Smooth muscle cell (in vitro differentiated cells): Measurements from ENCODE around the gene TMEM120B. TPM values are rescaled to one million over a fixed set of nuclear protein-coding genes. Genes with fewer than 3 reads are reported as not detected.

Experiments used
- DNase-seq: peaks from one replicate; lab custom pipeline; 2025; ENCODE audit not compliant: unreplicated experiment; lab: John Stamatoyannopoulos, UW
- H2AFZ ChIP-seq: fragments of 200-600 bp; sonication (generic); 2 replicates; pipeline ENCODE4 v1.6.0; 2016; ENCODE audit warnings: antibody characterized with exemption, low read depth, mild to moderate bottlenecking
- H3F3A ChIP-seq: fragments of 200-600 bp; sonication (generic); 2 replicates; pipeline ENCODE4 v1.6.0; 2017; ENCODE audit warnings: antibody characterized with exemption, low read depth
- H3K27ac ChIP-seq: fragments of 200-600 bp; sonication (generic); 2 replicates; pipeline ENCODE4 v1.5.1; 2016; ENCODE audit warnings: low read depth, mild to moderate bottlenecking
- H3K27me3 ChIP-seq: fragments of 200-600 bp; sonication (generic); 2 replicates; pipeline ENCODE4 v1.6.1; 2016; ENCODE audit warnings: low read depth, mild to moderate bottlenecking
- H3K36me3 ChIP-seq: fragments of 200-600 bp; sonication (generic); 2 replicates; pipeline ENCODE4 v1.5.1; 2016; ENCODE audit warnings: low read depth
- H3K4me1 ChIP-seq: fragments of 200-600 bp; sonication (generic); 2 replicates; pipeline ENCODE4 v1.5.1; 2016; ENCODE audit warnings: low read depth
- H3K4me2 ChIP-seq: fragments of 200-600 bp; sonication (generic); 2 replicates; pipeline ENCODE4 v1.6.0; 2016; ENCODE audit warnings: mild to moderate bottlenecking
- H3K4me3 ChIP-seq: fragments of 200-600 bp; sonication (generic); 2 replicates; pipeline ENCODE4 v1.5.1; 2016; ENCODE audit warnings: mild to moderate bottlenecking
- H3K79me2 ChIP-seq: fragments of 200-600 bp; sonication (generic); 2 replicates; pipeline ENCODE4 v1.6.0; 2016; ENCODE audit warnings: low read depth, mild to moderate bottlenecking
- H3K9ac ChIP-seq: fragments of 200-600 bp; sonication (generic); 2 replicates; pipeline ENCODE4 v1.6.0; 2016; ENCODE audit warnings: low read depth
- H3K9me3 ChIP-seq: fragments of 200-600 bp; sonication (generic); replicated peaks from 2 replicates; pipeline ENCODE4 v1.5.1; 2016; ENCODE audit warnings: low read depth
- H4K20me1 ChIP-seq: fragments of 200-600 bp; sonication (generic); 2 replicates; pipeline ENCODE4 v1.6.0; 2016; ENCODE audit warnings: low read depth
- WGBS: methylation state at CpG from one replicate; pipeline ENCODE4 v1.1.7; 2016; ENCODE audit warnings: low lambda C conversion rate; 5-methylcytosine and 5-hydroxymethylcytosine counted together
- polyA plus RNA-seq: library from polyadenylated mRNA; unstranded; fragments of >200 nt; fragmentation: Nextera tagmentation; extraction: Ambion mirVana; gene quantifications from 2 replicates; pipeline ENCODE4 v1.2.1, GENCODE V29; 2016
- total RNA-seq: library from RNA; depleted of rRNA; stranded (reverse); fragments of >200 nt; gene quantifications from 2 replicates; pipeline ENCODE4 v1.2.3, GENCODE V29; 2014
- TF ChIP-seq, protein P1 (sequence below): fragments of 200-600 bp; sonication (generic); IDR thresholded peaks from 2 replicates; pipeline ENCODE4 v1.5.1; 2017; ENCODE audit warnings: borderline replicate concordance, mild to moderate bottlenecking, antibody characterized with exemption; ENCODE audit not compliant: insufficient read depth, poor library complexity, severe bottlenecking

The TMEM120B gene
- total and polyA plus RNA-seq, 2 experiments from 2014 or later, result 5.3 to 7.6 TPM

DNA sequence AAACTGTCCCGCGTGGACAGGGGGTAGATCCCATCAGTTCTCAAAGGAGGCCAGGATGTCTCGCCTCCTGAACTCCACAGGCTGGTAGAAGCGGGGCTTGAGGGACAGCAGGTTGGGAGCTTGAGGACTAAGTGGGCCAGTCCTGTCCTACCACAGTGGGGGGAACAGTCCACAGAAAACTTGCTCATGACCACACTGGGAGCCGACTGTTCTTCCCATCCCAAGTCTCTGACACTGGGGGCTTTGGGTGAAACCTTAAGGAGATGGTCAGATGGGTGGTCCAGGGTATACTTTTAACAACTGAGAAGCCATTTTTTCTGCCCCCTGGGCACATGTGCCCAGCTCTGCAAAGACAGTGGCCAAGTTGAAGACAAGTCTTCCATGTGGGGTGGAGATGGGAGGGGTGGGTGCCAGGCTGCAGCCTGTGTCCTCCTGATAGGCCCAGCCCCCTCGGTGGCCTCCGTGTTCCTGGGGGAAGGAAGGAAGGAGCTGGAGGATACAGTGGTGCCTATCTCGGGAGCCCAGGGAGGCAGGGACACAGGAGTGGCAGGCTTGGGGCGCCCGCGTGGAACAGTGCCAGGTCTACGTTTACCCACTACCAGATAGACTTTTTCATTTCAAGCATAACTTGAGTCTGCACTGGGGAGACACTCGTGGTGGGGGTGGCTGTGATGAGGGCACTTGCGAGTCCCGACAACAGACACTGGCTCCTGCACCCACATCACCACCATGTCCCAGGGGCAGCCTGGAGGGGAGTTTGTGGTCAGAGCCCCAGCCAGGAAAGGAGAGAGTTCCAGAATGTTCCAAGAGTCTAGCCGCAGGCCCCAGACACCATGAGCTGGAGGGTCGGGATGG, 66.2 kb downstream of the TMEM120B start:
- DNase-seq, result no peak
- WGBS, result 93% methylated on average over 17 of the region's 17 CpGs

DNA sequence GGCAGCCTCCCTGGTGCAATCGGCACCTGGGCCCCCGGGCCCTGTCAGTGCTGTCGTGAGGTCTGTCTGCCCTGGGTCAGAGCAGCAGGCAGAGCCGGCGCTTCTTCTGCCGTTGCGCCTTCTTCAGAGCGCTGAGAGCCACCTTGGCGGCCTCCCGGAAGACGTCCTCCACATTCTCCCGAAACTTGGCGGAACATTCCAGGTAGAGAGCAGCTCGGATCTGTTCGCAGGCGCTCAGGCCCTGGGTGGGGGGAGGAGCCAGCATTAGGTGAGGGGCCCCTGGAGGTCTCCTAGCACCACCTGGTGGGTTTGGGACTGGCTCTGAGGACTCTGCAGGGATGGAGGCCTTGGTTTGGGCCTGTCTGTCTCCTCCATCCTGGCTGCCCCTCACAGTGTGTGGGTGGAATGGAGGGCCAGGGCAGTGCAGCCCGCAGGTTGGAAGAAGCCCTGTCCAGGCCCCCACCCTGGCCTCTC, 66.9 kb downstream of the TMEM120B start:
- WGBS, result 95% methylated on average over 17 of the region's 17 CpGs
- peaks cover 5% of the 10 kb centered on the region for H3F3A ChIP-seq
- no peak overlapping the region for H2AFZ ChIP-seq
- H3K27me3 ChIP-seq, result no peaks in the 10 kb centered on the region
- H4K20me1 ChIP-seq, result peaks cover 34% of the 10 kb centered on the region
- peaks cover 4% of the 10 kb centered on the region for H3K79me2 ChIP-seq
- H3K4me2 ChIP-seq, result no peak overlapping the region
- H3K4me3 ChIP-seq, result no peak overlapping the region
- H3K4me1 ChIP-seq, result peaks cover 7% of the 10 kb centered on the region
- DNase-seq, result no peak
- TF ChIP-seq, protein P1, sequence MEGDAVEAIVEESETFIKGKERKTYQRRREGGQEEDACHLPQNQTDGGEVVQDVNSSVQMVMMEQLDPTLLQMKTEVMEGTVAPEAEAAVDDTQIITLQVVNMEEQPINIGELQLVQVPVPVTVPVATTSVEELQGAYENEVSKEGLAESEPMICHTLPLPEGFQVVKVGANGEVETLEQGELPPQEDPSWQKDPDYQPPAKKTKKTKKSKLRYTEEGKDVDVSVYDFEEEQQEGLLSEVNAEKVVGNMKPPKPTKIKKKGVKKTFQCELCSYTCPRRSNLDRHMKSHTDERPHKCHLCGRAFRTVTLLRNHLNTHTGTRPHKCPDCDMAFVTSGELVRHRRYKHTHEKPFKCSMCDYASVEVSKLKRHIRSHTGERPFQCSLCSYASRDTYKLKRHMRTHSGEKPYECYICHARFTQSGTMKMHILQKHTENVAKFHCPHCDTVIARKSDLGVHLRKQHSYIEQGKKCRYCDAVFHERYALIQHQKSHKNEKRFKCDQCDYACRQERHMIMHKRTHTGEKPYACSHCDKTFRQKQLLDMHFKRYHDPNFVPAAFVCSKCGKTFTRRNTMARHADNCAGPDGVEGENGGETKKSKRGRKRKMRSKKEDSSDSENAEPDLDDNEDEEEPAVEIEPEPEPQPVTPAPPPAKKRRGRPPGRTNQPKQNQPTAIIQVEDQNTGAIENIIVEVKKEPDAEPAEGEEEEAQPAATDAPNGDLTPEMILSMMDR, result no peak
- H3K9ac ChIP-seq, result no peak overlapping the region
- H3K27ac ChIP-seq, result no peak overlapping the region
- H3K9me3 ChIP-seq, result no peaks in the 10 kb centered on the region
- no peaks in the 10 kb centered on the region for H3K36me3 ChIP-seq

More for the DNA sequence above, 66.2 kb downstream of the TMEM120B start:
- H3K27me3 ChIP-seq, result no peaks in the 10 kb centered on the region
- H3K27ac ChIP-seq, result no peak overlapping the region
- no peak overlapping the region for H3K4me2 ChIP-seq
- no peak overlapping the region for H3K9ac ChIP-seq
- H3K4me1 ChIP-seq, result peaks cover 7% of the 10 kb centered on the region
- no peaks in the 10 kb centered on the region for H3K9me3 ChIP-seq
- H4K20me1 ChIP-seq, result peaks cover 29% of the 10 kb centered on the region
- peaks cover under 1% of the 10 kb centered on the region for H3K79me2 ChIP-seq
- H3F3A ChIP-seq, result peaks cover 5% of the 10 kb centered on the region
- no peak overlapping the region for H3K4me3 ChIP-seq
- no peaks in the 10 kb centered on the region for H3K36me3 ChIP-seq
- TF ChIP-seq, protein P1, result no peak
- no peak overlapping the region for H2AFZ ChIP-seq

DNA sequence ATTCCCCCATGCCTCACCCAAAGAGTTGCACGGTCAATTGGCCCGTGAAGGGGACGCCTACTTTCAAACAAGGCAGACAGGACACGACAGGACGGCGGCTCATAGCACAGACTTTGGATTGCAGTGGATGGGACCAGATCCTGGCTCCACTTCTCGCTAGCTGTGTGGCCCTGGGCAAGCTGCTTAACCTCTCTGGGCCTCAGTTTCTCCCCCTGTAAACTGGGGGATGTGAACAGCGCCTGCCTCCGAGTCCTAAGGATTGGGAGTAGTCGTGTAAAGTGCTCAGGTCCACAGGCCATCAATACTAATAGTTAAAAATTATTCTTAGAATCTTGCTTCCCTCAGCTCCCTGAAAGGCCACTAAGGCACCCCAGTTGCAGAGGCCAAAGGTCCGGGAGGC, 67.9 kb downstream of the TMEM120B start:
- peaks cover 4% of the 10 kb centered on the region for H3K79me2 ChIP-seq
- H3K4me2 ChIP-seq, result no peak overlapping the region
- 93% methylated on average over 11 of the region's 11 CpGs for WGBS
- H2AFZ ChIP-seq, result no peak overlapping the region
- DNase-seq, result no peak
- H3K4me1 ChIP-seq, result peaks cover 7% of the 10 kb centered on the region
- H4K20me1 ChIP-seq, result peaks cover 40% of the 10 kb centered on the region
- H3K9me3 ChIP-seq, result no peaks in the 10 kb centered on the region
- no peak overlapping the region for H3K27ac ChIP-seq
- no peaks in the 10 kb centered on the region for H3K36me3 ChIP-seq
- H3K27me3 ChIP-seq, result no peaks in the 10 kb centered on the region
- H3F3A ChIP-seq, result peaks cover 5% of the 10 kb centered on the region
- TF ChIP-seq, protein P1, result no peak
- H3K4me3 ChIP-seq, result no peak overlapping the region
- H3K9ac ChIP-seq, result no peak overlapping the region
